GM18526 (cell line): ENCODE data around the gene ADIG.

Source experiments
- POLR2A ChIP-seq: IDR thresholded peaks from 3 replicates; pipeline ENCODE4 v1.6.1; 2011; ENCODE audit not compliant: insufficient read length; ENCODE audit errors: extremely low read depth

ADIG gene

GRCh38 chr20:38633577-38634093 lies 52.6 kb downstream of the ADIG start:
- TF ChIP-seq POLR2A: no peak

DNA sequence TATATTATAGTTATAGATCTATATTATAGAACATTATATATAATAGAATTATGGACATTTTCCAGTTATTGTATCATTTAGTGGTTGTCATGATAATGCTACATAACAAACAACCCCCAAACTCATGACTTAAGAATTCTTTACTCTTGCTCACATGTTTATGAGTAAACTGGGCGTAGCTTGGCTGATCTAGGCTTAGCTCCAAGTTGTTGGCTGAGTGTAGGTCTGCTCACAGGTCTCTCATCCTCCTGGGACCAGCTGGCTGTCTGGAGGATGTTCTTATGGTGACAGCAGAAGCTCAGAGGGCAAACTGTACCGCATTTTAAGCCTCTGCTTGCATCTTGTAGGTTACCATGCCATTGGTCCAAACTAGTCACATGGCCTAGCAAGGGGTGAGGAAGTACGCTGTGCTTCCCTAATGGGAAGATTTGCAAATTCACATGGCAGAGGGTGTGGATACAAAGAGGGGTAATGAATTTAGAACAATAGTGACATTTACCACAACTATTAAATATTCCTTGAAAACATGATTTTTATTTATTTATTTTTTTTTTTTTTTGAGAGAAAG lies 54.8 kb downstream of the ADIG start:
- no peak for TF ChIP-seq POLR2A
